Gastrocnemius medialis (tissue), 4 donors: ENCODE measurements around the gene HLA-DQA1.

Experiments used
- CTCF ChIP-seq, 5 experiments: fragments of 450-650 bp in 3 of 5; fragments of 200-600 bp in 2 of 5; sonication (generic) in 2 of 5; IDR thresholded peaks in 4 of 5; conservative IDR thresholded peaks in 1 of 5; 1 replicate in 4 of 5; 2 replicates in 1 of 5; pipeline ENCODE4 v1.5.1; 2016 to 2019; ENCODE audit warnings: antibody characterized with exemption in 5 of 5, mild to moderate bottlenecking in 3 of 5, moderate library complexity in 3 of 5
- POLR2A ChIP-seq, 2 donors: fragments of 450-650 bp; IDR thresholded peaks; one replicate each; pipeline ENCODE4 v1.6.1; 2017; ENCODE audit warnings: antibody characterized with exemption in 2 of 2, mild to moderate bottlenecking in 2 of 2, moderate library complexity in 2 of 2

GRCh38 chr6:32668226-32668747 is 31.1 kb downstream of the HLA-DQA1 start:
- no peak for TF ChIP-seq CTCF (IDR thresholded peaks at IDR 0.05 in 4 of 5, conservative IDR thresholded peaks at IDR 0.05 in 1 of 5)
- TF ChIP-seq POLR2A (IDR thresholded peaks at IDR 0.05): no peak
